ENCODE measurements around the gene MORN3.
A peak's percentile ranks its signal among the peaks of the same experiment; 100 is the strongest.
"Not testable (repeated sequence)": the region's sequence is repeated elsewhere in the genome, so short reads cannot be mapped to it uniquely, and the experiment has no call there.

Gene MORN3

DNA sequence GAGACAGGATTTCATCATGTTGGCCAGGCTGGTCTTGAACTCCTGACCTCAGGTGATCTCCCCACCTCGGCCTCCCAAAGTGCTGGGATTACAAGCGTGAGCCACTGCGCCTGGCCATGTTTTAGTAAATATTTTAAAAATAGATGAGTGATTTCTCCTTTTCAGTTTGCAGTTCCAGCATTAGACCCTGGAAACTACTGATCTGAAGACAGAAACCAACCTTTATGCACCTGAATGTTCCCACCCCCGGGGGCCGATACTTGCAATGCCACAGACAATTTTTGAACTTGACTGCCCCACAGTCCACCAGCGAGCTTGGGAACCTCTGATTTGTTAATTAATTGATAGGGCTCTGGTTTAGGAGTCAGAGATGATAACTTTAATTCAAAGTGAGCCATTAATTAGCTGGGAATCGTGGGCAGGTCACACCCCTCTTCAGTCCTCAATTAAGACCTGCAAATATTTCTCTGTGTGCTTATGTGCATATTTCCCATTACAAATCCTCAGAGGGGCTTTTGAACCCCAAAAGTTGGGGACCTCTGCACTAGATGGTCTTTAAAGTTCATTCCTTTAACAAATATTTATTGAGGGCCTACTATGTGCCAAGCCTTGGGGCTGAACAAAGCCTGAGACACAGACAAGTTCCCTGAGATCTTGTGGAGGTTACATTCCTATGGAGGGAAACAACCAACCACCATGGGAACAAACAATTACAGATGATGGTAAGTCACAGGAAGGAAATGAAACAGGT, 39.0 kb upstream of the MORN3 start:
- Histone ChIP-seq H3K4me1 (ENCODE audit: insufficient read depth, low read length) (peaks cover 7% of the 10 kb centered on the region), H3K4me3 (ENCODE audit: low read length) (no peak overlapping the region), H3K9me3 (ENCODE audit: low read length) (peaks cover 4% of the 10 kb centered on the region), H2AFZ (ENCODE audit: low read depth, low read length) (no peak overlapping the region), H3K36me3 (ENCODE audit: insufficient read depth, low read length) (no peaks in the 10 kb centered on the region), H3K27me3 (ENCODE audit: insufficient read depth, low read length) (no peaks in the 10 kb centered on the region)

DNA sequence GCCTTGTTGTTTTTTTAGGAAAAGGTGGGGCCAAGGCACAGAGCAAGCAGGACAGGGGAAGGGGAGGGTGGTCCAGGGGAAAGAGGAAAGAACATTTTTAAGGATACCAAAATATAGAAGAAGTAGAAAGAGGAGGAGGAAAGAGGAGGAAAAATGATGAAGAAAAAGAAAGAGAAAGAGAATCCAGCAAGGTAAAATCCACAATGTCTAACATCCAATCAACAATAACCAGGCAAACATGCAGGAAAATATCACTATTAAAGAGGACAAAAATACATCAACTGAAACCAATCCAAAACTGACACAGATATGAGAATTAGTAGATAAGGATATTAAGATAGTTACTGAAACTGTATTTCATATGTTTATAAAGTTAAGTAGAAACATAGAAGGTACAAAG, 36.1 kb upstream of the MORN3 start:
- Histone ChIP-seq H3K4me3 (ENCODE audit: low read length) (no peak overlapping the region), H3K36me3 (ENCODE audit: insufficient read depth, low read length) (no peaks in the 10 kb centered on the region), H3K9me3 (ENCODE audit: low read length) (peaks cover 4% of the 10 kb centered on the region), H3K27me3 (ENCODE audit: insufficient read depth, low read length) (peaks cover 5% of the 10 kb centered on the region), H2AFZ (ENCODE audit: low read depth, low read length) (no peak overlapping the region), H3K4me1 (ENCODE audit: insufficient read depth, low read length) (no peaks in the 10 kb centered on the region)

DNA sequence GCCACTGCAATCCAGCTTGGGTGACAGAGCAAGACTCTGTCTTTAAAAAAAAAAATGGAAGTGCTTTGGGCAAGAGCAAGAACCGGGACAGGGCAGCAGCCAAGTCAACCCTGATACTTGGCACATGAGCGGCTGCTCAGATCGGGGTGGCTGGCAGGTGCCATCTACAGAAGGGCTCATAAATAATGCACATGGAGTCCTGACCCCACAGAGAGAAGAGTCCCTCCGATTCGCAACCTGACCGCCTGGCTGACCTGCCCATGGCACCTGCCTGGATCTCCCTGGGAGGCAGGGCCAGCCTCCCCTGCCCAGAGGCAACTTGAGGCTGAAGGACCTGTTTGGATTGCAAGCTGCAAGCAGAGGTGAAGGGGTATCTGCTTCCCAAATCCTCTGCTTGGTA, 33.5 kb upstream of the MORN3 start:
- H3K9me3 ChIP-seq (ENCODE audit: low read length) = peaks cover 4% of the 10 kb centered on the region
- no peaks in the 10 kb centered on the region for H3K4me1 ChIP-seq (ENCODE audit: insufficient read depth, low read length)
- no peak overlapping the region for H3K4me3 ChIP-seq (ENCODE audit: low read length)
- no peak overlapping the region for H2AFZ ChIP-seq (ENCODE audit: low read depth, low read length)
- H3K27me3 ChIP-seq (ENCODE audit: insufficient read depth, low read length) = peaks cover 5% of the 10 kb centered on the region
- H3K36me3 ChIP-seq (ENCODE audit: insufficient read depth, low read length) = no peaks in the 10 kb centered on the region

DNA sequence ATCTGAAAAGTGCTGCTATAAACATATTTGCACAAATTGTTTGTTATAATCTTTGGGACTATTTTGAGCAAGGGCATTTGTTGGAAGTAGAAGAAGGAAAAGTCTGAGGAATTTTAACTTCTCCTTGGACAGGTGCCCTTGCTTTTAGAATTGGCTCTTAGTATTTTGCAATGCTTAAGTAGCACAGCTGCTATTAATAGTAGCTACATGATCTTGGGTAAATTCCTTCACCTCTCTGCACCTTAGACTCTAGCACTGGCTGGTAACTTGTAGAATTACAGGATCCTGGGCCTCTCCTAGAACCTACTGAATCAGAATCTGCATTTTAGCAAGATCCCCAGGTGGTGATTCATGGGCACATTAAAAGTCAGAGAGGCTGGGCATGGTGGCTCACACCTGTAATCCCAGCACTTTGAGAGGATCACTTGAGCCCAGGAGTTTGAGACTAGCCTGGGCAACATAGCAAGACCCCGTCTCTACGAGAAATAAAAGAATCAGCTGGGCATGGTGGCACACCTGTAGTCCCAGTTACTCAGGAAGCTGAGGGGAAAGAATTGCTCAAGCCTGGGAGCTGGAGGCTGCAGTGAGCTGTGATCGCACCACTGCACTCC, 32.3 kb upstream of the MORN3 start:
- Histone ChIP-seq H2AFZ (ENCODE audit: low read depth, low read length) (no peak overlapping the region), H3K9me3 (ENCODE audit: low read length) (peaks cover 4% of the 10 kb centered on the region), H3K36me3 (ENCODE audit: insufficient read depth, low read length) (no peaks in the 10 kb centered on the region), H3K4me3 (ENCODE audit: low read length) (no peak overlapping the region), H3K4me1 (ENCODE audit: insufficient read depth, low read length) (no peaks in the 10 kb centered on the region), H3K27me3 (ENCODE audit: insufficient read depth, low read length) (peaks cover 5% of the 10 kb centered on the region)

DNA sequence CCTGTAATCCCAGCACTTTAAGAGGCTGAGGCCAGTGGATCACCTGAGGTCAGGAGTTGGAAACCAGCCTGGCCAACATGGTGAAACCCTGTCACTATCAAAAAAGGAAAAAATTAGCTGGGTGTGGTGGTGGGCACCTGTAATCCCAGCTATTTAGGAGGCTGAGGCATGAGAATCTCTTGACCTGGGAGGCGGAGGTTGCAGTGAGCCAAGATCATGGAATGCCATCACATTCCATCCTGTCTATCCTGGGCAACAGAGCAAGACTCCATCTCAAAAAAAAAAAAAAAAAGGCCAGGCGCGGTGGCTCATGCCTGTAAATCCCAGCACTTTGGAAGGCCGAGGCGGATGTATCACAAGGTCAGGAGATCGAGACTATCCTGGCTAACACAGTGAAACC, 28.4 kb upstream of the MORN3 start:
- H3K4me3 ChIP-seq (ENCODE audit: low read length); H3K9me3 ChIP-seq (ENCODE audit: low read length); H3K4me1 ChIP-seq (ENCODE audit: insufficient read depth, low read length); H3K36me3 ChIP-seq (ENCODE audit: insufficient read depth, low read length); H2AFZ ChIP-seq (ENCODE audit: low read depth, low read length); H3K27me3 ChIP-seq (ENCODE audit: insufficient read depth, low read length): not testable (repeated sequence)

DNA sequence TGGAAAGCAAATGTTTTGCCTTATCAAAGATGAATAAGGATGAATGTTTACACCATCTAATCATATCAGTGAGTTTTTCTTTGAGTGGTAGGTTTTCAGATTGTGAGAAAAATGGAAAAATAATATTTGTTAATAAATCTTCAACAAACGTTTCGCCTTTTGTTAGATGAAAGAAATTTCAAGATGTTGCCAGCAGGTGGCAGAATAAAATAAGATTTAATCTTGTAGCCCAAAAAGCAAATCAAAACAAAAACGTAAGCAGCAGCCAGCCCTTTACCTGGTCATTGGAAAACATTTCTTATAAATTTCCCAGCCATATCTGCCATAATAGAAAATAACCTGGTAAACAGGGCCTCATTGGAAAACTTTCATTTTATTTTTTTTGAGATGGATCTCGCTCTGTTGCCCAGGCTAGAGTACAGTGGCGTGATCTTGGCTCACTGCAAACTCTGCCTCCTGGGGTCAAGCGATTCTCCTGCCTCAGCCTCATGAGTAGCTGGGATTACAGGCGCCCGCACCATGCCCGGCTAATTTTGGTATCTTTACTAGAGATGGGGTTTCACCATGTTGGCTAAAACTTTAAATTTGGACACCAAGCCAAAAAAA, 27.7 kb upstream of the MORN3 start:
- Histone ChIP-seq H3K36me3 (ENCODE audit: insufficient read depth, low read length) (no peaks in the 10 kb centered on the region), H3K4me3 (ENCODE audit: low read length) (no peak overlapping the region), H3K9me3 (ENCODE audit: low read length) (no peaks in the 10 kb centered on the region), H2AFZ (ENCODE audit: low read depth, low read length) (peak overlapping the region; percentile 77), H3K4me1 (ENCODE audit: insufficient read depth, low read length) (no peaks in the 10 kb centered on the region), H3K27me3 (ENCODE audit: insufficient read depth, low read length) (peaks cover 5% of the 10 kb centered on the region)

DNA sequence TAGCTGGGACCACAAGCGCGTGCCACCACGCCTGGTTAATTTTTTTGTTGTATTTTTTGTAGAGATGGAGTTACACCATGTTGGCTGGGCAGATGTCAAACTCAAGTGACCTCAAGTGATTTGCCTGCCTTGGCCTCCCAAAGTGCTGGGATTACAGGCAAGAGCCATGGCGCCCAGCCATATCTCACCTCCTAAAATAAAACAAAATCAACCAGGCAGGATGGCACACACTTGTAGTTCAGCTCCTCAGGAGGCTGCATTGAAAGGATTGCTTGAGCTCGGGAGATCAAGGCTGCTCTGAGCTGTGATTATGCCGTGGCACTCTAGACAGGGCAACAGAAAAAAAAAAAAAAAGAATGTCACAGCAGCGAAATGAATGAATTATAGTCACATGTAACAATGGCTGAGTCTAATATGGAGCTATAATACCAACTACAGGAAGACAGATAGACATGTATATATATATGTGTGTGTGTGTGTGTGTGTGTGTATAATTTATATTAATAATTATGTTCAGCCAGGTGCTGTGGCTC, 23.8 kb upstream of the MORN3 start:
- H3K27me3 ChIP-seq (ENCODE audit: insufficient read depth, low read length) = no peaks in the 10 kb centered on the region
- no peak overlapping the region for H3K4me3 ChIP-seq (ENCODE audit: low read length)
- no peak overlapping the region for H2AFZ ChIP-seq (ENCODE audit: low read depth, low read length)
- H3K36me3 ChIP-seq (ENCODE audit: insufficient read depth, low read length) = no peaks in the 10 kb centered on the region
- H3K9me3 ChIP-seq (ENCODE audit: low read length) = no peaks in the 10 kb centered on the region
- H3K4me1 ChIP-seq (ENCODE audit: insufficient read depth, low read length) = peaks cover 6% of the 10 kb centered on the region

DNA sequence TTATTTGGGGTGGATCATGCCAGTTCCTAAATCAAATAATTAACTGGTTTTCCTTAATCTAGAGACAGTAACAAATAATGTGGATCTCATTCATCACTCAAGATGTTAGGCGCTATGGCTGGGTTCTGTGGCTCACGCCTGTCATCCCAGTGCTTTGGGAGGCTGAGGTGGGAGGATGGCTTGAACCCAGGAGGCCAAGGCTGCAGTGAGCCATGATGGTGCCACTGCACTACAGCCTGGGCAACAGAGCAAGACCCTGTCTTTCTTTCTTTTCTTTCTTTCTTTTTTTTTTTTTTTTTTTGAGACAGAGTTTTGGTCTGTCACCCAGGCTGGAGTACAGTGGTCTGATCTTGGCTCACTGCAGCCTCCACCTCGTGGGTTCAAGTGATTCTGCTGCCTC, 23.3 kb upstream of the MORN3 start:
- not testable (repeated sequence) for H3K9me3 ChIP-seq (ENCODE audit: low read length); H3K36me3 ChIP-seq (ENCODE audit: insufficient read depth, low read length); H3K4me3 ChIP-seq (ENCODE audit: low read length)

DNA sequence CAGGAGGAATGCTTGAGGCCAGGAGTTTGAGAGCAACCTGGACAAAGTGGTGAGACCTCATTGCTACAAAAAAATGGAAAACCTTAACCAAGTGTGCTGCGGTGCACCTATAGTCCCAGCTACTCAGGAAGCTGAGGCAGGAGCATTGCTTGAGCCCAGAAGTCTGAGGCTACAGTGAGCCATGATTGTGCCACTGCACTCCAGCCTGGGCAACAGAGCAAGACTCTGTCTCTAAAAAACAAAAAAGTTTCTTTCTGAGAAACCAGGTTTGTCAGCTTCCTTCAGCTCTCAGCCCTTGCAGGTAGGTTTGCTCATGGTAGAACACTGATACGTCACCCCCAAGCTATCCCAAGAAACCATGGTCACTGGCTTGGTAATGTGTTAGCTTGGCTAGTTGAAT, 20.0 kb upstream of the MORN3 start:
- H3K36me3 ChIP-seq (ENCODE audit: insufficient read depth, low read length) = no peaks in the 10 kb centered on the region
- H2AFZ ChIP-seq (ENCODE audit: low read depth, low read length) = no peak overlapping the region
- H3K4me1 ChIP-seq (ENCODE audit: insufficient read depth, low read length) = peaks cover 6% of the 10 kb centered on the region
- no peak overlapping the region for H3K4me3 ChIP-seq (ENCODE audit: low read length)
- no peaks in the 10 kb centered on the region for H3K9me3 ChIP-seq (ENCODE audit: low read length)
- no peaks in the 10 kb centered on the region for H3K27me3 ChIP-seq (ENCODE audit: insufficient read depth, low read length)

More for the DNA sequence above, 23.3 kb upstream of the MORN3 start:
- not testable (repeated sequence) for H2AFZ ChIP-seq (ENCODE audit: low read depth, low read length); H3K27me3 ChIP-seq (ENCODE audit: insufficient read depth, low read length); H3K4me1 ChIP-seq (ENCODE audit: insufficient read depth, low read length)

DNA sequence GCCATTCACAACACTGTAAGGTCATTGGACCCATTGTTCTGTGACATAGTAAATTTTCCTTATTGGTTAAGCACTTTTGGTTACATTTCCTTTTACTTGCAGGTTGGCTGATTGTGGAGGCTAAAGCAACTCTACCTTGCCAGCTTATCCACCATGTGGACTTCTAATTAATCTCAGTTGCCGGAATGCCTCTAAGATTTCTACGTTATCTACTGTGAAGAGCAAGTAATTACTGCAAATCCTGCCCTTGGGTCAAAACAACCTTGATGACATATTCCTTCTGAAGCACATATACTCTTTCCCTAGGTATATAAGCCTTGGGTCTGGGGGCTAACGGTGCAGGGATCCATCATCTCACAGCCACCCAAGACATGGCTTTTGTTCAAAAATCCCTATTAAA, 19.5 kb upstream of the MORN3 start:
- Histone ChIP-seq H2AFZ (ENCODE audit: low read depth, low read length) (no peak overlapping the region), H3K4me3 (ENCODE audit: low read length) (no peak overlapping the region), H3K4me1 (ENCODE audit: insufficient read depth, low read length) (peaks cover 6% of the 10 kb centered on the region), H3K36me3 (ENCODE audit: insufficient read depth, low read length) (no peaks in the 10 kb centered on the region), H3K27me3 (ENCODE audit: insufficient read depth, low read length) (no peaks in the 10 kb centered on the region), H3K9me3 (ENCODE audit: low read length) (no peaks in the 10 kb centered on the region)

DNA sequence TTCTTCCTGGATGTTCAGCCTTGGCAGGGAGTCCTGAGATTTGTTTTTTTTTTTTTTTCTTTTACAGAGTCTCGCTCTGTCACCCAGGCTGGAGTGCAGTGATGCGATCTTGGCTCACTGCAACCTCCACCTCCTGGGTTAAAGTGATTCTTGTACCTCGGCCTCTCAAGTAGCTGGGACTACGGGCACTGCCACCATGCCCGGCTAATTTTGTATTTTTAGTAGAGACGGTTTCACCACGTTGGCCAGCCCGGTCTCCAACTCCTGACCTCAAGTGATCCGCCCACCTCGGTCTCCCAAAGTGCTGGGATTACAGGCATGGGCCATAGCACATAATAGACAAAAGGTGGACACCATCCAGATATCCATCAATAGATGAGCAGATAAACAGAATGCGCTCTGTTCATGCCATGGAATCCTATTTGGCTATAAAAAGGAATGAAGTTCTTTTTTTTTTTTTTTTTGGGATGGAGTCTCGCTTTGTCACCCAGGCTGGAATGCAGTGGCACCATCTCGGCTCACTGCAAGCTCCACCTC, 10.3 kb upstream of the MORN3 start:
- H3K9me3 ChIP-seq (ENCODE audit: low read length); H3K4me1 ChIP-seq (ENCODE audit: insufficient read depth, low read length); H2AFZ ChIP-seq (ENCODE audit: low read depth, low read length); H3K36me3 ChIP-seq (ENCODE audit: insufficient read depth, low read length); H3K4me3 ChIP-seq (ENCODE audit: low read length); H3K27me3 ChIP-seq (ENCODE audit: insufficient read depth, low read length): not testable (repeated sequence)

DNA sequence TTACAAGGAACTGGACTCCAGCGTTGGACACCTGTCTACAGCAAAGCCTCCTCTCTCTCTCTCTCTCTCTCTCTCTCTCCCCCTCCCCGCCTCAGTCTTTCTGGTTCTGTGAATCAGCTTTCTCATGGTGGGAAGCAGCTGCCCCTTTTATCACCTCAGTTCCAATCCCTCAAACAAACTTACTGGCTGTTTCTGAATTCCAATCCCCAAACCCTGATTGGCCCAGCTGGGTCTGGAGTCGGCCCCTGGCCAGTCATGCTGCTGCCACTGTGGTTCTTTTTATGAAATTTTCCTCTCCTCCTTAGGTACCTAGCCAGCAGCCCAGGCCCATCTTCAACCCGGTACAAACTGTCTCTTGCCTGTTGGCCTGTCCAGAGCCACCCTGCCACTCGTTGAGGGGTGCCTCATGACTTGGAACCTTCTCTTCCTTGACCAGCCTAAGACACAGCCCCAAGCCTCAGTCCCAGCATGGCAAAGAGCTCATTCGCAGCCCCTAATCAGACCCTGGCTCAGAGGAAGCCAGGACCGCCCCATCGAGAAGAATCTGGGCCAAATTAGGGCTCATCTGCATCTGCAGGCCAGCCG, 9.4 kb upstream of the MORN3 start:
- H3K9me3 ChIP-seq (ENCODE audit: low read length) = no peaks in the 10 kb centered on the region
- no peaks in the 10 kb centered on the region for H3K27me3 ChIP-seq (ENCODE audit: insufficient read depth, low read length)
- no peak overlapping the region for H3K4me3 ChIP-seq (ENCODE audit: low read length)
- H2AFZ ChIP-seq (ENCODE audit: low read depth, low read length) = no peak overlapping the region
- H3K36me3 ChIP-seq (ENCODE audit: insufficient read depth, low read length) = no peaks in the 10 kb centered on the region
- no peaks in the 10 kb centered on the region for H3K4me1 ChIP-seq (ENCODE audit: insufficient read depth, low read length)

DNA sequence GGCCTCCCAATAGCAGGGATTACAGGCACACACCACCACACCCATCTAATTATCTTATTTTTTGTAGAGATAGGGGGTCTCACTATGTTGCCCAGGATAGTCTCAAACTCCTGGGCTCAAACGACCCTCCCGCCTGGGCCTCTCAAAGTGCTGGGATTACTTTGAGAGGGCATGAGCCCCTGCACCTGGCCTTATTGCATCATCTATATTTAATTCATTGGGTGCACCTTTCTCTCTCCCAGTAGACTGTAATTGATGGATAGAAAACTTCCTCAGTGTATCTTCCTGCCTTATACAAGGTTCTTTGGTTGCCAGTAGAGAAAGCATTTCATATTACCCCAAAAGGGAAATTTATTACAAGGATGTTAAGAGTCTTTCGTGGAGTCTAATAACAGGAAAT, 8.9 kb upstream of the MORN3 start:
- Histone ChIP-seq H3K4me3 (ENCODE audit: low read length) (no peak overlapping the region), H3K4me1 (ENCODE audit: insufficient read depth, low read length) (no peaks in the 10 kb centered on the region), H3K9me3 (ENCODE audit: low read length) (no peaks in the 10 kb centered on the region), H3K36me3 (ENCODE audit: insufficient read depth, low read length) (no peaks in the 10 kb centered on the region), H2AFZ (ENCODE audit: low read depth, low read length) (no peak overlapping the region), H3K27me3 (ENCODE audit: insufficient read depth, low read length) (no peaks in the 10 kb centered on the region)

Measured in neuron (in vitro differentiated cells).